ENCODE measurements around the gene NELFE.
"Not testable (repeated sequence)": the region's sequence is repeated elsewhere in the genome, so short reads cannot be mapped to it uniquely, and the experiment has no call there.

NELFE gene
- 60.7 to 113 (median 66.2) reads per million in 4 experiments for total RNA-seq

DNA sequence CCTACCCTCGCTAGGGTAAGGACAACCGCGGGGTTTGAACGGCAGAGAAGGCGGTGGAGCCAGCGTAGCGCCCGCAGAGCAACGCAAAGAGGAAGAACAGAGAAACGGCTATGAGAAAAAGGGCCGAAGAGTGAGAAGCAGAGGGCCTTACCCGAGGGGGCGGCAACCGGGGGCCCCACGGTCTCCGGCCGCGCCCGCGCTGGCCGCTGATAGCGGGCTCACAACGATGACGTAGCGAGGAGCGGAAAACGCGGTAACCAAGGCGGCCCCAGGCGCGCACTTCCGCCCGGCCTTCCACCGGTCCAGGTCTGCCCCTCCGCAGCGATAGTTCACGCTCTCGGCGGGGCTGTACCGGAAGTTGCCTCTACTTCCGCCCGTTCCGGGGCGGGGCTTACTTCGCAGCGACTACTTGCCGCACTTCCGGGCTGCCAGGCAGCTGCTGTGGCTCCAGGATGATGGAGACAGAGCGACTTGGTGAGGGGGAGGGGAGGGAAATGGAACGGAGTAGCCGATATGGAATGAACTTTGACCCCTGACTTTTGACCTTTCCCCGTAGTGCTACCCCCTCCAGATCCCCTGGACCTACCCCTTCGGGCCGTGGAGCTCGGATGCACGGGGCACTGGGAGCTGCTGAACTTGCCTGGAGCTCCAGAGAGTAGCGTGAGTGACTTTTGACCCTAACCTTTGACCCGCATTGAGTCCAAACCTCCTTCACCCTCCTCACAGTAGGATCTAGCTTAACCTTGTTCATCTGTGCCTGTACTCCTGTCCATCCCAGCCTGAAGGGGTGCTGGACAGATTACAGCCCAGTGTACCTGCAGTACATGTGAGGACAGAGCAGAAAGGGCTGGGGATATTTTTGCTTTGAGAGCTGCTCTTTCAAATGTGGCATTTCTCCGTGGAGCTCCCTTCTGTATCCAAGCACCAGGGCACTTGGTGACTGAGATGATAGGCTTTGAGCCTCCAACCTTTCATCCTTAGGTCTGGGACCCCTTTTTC is at the start of gene NELFE, which contains the start of gene SKIC2:
Gene NELFE, minus strand, starts transcription at position 231 of the 999 bp plus-strand sequence. CDS start 525 bp downstream, outside the sequence.
Gene SKIC2, plus strand, starts transcription at position 435 of the 999 bp plus-strand sequence. Its CDS starts 18 bp downstream, at position 453.
- DNase-seq = peak; percentile 95

DNA sequence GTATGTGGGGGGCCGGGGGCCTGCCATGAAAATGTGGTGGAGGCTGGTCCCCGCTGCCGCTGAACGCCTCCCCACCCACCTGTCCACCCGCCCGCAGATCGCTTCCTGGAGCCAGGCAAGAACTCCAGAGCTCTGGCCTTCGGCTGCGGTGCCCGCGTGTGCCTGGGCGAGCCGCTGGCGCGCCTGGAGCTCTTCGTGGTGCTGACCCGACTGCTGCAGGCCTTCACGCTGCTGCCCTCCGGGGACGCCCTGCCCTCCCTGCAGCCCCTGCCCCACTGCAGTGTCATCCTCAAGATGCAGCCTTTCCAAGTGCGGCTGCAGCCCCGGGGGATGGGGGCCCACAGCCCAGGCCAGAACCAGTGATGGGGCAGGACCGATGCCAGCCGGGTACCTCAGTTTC is 49.3 kb upstream of the NELFE start:
- DNase-seq = not testable (repeated sequence)

DNA sequence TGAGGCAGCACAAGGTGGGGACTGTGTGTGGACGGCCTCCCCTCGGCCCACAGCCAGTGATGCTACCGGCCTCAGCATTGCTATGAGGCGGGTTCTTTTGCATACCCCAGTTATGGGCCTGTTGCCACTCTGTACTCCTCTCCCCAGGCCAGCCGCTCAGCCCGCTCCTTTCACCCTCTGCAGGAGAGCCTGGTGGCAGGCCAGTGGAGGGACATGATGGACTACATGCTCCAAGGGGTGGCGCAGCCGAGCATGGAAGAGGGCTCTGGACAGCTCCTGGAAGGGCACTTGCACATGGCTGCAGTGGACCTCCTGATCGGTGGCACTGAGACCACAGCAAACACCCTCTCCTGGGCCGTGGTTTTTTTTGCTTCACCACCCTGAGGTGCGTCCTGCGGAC is 48.3 kb upstream of the NELFE start:
- not testable (repeated sequence) for DNase-seq

- DNase-seq = not testable (repeated sequence)
Observed at GRCh38 chr6:32005991-32006529, 47.3 kb upstream of the NELFE start.

- DNase-seq = not testable (repeated sequence)
Observed at GRCh38 chr6:32005538-32005880, 46.7 kb upstream of the NELFE start.

- not testable (repeated sequence) for DNase-seq
Observed at GRCh38 chr6:32004864-32005537, 46.2 kb upstream of the NELFE start.

DNA sequence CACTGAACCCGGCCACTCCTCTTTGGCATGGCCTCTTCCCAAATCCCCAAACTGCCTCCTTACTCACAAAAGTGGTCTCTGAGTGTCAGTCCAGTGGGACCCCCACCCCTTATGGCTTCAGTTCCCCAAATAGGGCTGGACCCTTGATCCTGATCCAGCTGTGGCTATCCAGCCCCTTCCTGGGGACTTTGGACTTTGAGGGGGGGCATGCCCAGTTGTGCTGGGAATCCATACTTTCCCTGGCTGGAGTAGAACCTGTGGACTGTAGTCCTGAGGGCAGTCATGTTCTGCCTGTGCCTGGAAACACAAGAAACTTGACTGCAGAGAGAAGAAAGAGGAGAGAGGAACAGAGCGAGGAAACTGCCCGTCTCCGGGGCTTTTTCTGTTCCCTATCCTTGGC is 45.6 kb upstream of the NELFE start:
- not testable (repeated sequence) for DNase-seq

DNA sequence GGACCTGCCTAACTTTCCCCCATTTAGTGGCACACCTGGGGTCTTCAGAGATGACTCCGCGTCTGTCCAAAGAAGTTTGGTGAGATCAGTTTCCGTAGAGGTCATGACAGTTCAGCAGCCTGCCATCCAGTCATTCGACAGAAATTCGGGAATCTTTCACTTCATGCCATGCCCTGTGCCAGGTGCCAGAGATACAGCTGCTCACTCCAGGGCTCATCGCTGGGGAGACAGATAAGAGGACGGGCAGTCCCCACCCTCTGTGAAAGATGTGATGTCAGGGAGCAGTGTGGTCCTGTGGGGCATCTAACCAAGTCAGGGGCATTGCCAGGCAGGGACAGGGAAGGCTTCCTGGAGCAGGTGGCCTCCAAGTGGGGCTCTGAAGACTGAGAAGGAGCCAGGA is 44.5 kb upstream of the NELFE start:
- DNase-seq = not testable (repeated sequence)

DNA sequence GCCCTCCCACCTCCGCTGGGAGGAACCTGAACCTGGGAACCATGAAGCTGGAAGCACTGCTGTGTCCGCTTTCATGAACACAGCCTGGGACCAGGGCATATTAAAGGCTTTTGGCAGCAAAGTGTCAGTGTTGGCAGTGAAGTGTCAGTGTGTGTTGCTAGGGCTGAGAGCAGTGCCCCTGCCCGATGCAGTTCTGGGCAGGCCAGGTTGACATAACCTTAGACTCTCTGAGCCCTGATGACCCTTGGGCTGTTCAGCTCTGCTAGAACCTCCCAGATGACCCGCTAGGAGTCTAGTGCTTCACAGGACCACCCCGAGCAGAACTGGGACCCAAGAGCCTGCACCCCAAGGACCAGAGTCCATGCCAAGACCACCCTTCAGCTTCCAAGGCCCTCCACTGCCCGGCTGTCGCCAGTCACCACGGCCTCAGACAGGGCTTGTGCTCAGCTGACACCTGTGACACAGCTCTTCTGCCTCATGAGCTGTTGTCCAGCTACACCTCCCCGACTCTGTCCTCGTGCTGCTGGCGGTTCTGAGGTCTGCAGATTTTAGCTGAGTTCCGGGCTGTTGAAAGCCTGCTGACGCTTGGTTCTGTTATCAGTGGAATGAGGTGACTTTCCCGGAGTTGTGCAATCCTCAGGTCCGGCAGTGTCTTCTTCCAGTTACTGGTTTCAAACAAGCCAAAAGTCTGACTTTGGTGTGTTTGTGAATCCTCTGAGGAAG is 43.9 kb upstream of the NELFE start:
- not testable (repeated sequence) for DNase-seq

GRCh38 chr6:31996385-31996784 is 37.6 kb upstream of the NELFE start:
- DNase-seq = not testable (repeated sequence)

GRCh38 chr6:31994421-31994820 is 35.6 kb upstream of the NELFE start:
- DNase-seq = not testable (repeated sequence)

GRCh38 chr6:31989363-31989762 is 30.6 kb upstream of the NELFE start:
- DNase-seq = not testable (repeated sequence)

GRCh38 chr6:31981744-31982143 is 23.0 kb upstream of the NELFE start, which contains the start of gene C4A:
C4A (plus strand) TSS chr6:31982057; CDS start chr6:31982108, 51 bp downstream.
- DNase-seq = not testable (repeated sequence)

GRCh38 chr6:31980998-31981397 is 22.2 kb upstream of the NELFE start:
- not testable (repeated sequence) for DNase-seq

DNA sequence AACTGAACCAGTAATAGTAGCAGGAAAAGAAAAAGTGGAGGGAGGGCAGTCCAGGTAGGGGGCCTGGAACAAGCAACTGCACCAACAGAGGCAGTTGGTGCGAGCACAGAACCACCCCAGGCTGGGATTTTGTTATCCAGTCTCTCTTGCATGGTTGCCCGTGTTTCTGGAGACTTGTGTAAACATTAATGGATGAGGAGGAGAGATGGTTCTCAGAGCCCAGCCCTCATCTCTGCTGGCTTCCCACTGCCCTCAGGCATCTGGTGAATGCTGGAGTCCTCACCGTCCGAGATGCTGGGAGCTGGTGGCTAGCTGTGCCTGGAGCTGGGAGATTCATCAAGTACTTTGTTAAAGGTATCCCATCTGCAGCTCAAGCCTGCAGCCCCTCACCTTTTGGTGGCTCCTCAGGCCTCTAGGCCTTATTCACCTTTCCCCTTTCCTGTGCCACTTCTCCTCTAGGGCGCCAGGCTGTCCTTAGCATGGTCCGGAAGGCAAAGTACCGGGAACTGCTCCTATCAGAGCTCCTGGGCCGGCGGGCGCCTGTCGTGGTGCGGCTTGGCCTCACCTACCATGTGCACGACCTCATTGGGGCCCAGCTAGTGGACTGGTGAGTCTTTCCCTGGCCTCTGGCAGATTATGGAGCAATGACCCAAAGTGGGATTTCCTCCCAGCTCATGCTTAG is 21.6 kb upstream of the NELFE start:
- DNase-seq = not testable (repeated sequence)

- DNase-seq = no peak
Observed at GRCh38 chr6:31979238-31979898, 20.6 kb upstream of the NELFE start.

DNA sequence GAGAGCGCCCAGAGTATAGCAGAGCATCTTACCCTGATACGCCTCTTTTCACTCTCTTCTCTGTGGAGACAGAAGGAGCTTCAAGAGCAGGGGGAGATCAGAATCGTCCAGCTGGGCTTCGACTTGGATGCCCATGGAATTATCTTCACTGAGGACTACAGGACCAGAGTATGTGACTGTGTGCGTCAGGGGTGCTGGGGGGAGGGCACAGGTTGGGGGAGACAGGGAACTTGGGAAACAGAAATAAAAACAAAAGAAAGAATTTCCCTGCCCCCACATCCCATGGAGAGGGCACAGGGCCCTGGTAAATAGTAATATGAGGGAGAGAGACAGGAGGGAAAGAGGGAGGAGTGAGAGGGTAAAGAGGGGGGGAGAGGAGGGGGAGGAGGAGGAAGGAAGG is 20.1 kb upstream of the NELFE start:
- no peak for DNase-seq

DNA sequence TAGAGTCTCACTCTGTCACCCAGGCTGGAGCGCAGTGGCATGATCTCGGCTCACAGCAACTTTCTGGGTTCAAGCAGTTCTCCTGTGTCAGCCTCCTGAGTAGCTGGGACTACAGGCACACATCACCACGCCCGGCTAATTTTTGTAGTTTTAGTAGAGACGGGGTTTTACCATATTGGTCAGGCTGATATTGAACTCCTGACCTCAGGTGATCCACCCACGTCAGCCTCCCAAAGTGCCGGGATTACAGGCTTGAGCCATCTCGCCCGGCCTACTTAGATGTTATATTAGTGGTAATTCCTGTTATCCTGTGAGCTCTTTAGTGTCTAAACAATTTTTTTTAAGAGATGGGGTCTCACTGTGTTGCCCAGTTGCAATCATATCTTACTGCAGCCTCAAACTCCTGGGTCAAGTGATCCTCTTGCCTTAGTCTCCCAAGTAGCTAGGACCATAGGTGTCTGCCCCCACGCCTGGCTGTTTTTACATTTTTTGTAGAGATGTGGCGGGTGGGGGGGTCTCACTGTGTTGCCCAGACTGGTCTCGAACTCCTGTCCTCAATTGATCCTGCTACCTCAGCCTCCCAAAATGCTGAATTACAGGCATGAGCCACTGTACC is 19.2 kb upstream of the NELFE start:
- no peak for DNase-seq

- DNase-seq = not testable (repeated sequence)
Observed at GRCh38 chr6:31976065-31976464, 17.3 kb upstream of the NELFE start.

DNA sequence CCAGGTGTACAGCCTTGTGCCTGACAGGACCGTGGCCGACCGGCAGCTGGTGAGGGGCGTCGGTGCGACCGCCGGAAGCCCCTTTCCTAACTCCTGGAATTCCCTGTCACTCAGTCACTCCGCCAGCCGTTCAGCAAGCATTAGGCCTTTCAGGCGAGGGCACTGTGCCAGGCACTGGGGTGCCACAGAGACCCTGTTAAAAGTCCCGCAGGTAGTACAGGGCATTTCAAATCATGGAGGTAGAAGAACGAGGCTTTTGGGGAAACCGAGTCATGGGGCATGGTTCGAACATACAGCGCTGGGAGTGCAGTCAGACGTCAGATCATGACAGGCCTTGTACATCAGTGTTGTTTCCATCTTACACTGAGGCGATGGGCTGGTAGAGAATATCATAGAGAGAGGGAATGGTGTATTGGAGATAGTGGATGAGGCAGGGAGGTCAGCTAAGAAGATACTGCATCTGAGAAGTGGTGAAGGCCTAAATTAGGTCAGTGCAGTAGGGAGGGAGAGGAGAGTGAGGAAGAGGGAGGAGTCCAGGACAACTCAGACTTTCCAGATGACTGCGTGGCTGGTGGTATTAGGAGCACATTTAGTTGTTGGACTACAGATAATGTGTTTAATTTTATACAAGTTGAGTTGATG is 14.1 kb upstream of the NELFE start:
- no peak for DNase-seq
